B cell (primary cell): Measurements from ENCODE around the gene MAPKBP1. TPM values are rescaled to one million over a fixed set of nuclear protein-coding genes. Genes with fewer than 3 reads are reported as not detected.

Experiments used
- ATAC-seq: fragments of 200-7000 bp; cut with Tn5 transposase; one replicate; pipeline ENCODE4 v1.10.0; 2021; ENCODE audit warnings: low read depth, mild to moderate bottlenecking, moderate number of reproducible peaks, moderate library complexity
- CTCF ChIA-PET: fragments of 350-600 bp; sonication (Branson Sonifier 250); formaldehyde crosslinking; loops from one replicate; lab custom pipeline; 2021; ENCODE audit warnings: antibody characterized with exemption, inconsistent platforms; lab: Charles Lee
- POLR2A ChIA-PET: fragments of 350-600 bp; sonication (Branson Sonifier 250); formaldehyde crosslinking; loops from one replicate; lab custom pipeline; 2021; ENCODE audit warnings: antibody characterized with exemption; lab: Charles Lee
- DNase-seq: peaks from one replicate; pipeline ENCODE4 v3.0.0; 2013
- H2AFZ ChIP-seq: 2 replicates; pipeline ENCODE4 v1.6.1; 2012; ENCODE audit warnings: mild to moderate bottlenecking, low read depth, low read length; ENCODE audit not compliant: insufficient read depth, poor library complexity, severe bottlenecking
- H3K27ac ChIP-seq, 2 donors: 1 replicate in 1 of 2; 2 replicates in 1 of 2; pipeline ENCODE4 v1.5.1; 2012 to 2013; ENCODE audit warnings: low read length in 2 of 2, mild to moderate bottlenecking in 2 of 2, moderate library complexity in 1 of 2
- H3K27me3 ChIP-seq, 4 experiments: fragments of 200-600 bp in 1 of 4; sonication (generic) in 1 of 4; replicated peaks in 1 of 4; 1 replicate in 2 of 4; 2 replicates in 2 of 4; pipeline versions ENCODE4 v1.6.1 to v1.7.0; 2013 to 2016; ENCODE audit warnings: low read length in 3 of 4, mild to moderate bottlenecking in 2 of 4, mixed read lengths in 1 of 4, moderate library complexity in 1 of 4; ENCODE audit not compliant: insufficient read depth in 4 of 4, control insufficient read depth in 3 of 4; ENCODE audit errors: control extremely low read depth in 1 of 4
- H3K36me3 ChIP-seq, 2 experiments: replicated peaks in 1 of 2; 1 replicate in 1 of 2; 2 replicates in 1 of 2; pipeline versions ENCODE4 v1.6.1 to v1.7.1; 2013; ENCODE audit warnings: low read length in 1 of 2; ENCODE audit not compliant: insufficient read depth in 2 of 2, control insufficient read depth in 1 of 2; ENCODE audit errors: control extremely low read depth in 1 of 2, extremely low read depth in 1 of 2
- H3K4me1 ChIP-seq, 2 donors: fragments of 200-600 bp in 1 of 2; sonication (generic) in 1 of 2; 1 replicate in 1 of 2; 2 replicates in 1 of 2; pipeline versions ENCODE4 v1.5.1 to v1.6.1; 2013 to 2017; ENCODE audit warnings: low read length in 2 of 2; ENCODE audit not compliant: control insufficient read depth in 2 of 2, insufficient read depth in 2 of 2
- H3K4me2 ChIP-seq: replicated peaks from 2 replicates; pipeline ENCODE3; 2012; ENCODE audit warnings: mild to moderate bottlenecking, low read depth, low read length; ENCODE audit not compliant: poor library complexity, severe bottlenecking
- H3K4me3 ChIP-seq, 5 experiments: fragments of 200-600 bp in 1 of 5; sonication (generic) in 1 of 5; 1 replicate in 3 of 5; 2 replicates in 2 of 5; pipeline versions ENCODE4 v1.5.1 to v1.7.0; 2011 to 2016; ENCODE audit warnings: low read length in 4 of 5, mild to moderate bottlenecking in 4 of 5, low read depth in 2 of 5, control low read depth in 1 of 5, moderate library complexity in 1 of 5; ENCODE audit not compliant: insufficient read depth in 1 of 5; ENCODE audit errors: control extremely low read depth in 1 of 5, extremely low read depth in 1 of 5
- H3K79me2 ChIP-seq: fragments of 200-600 bp; sonication (generic); one replicate; pipeline ENCODE4 v1.6.0; 2016; ENCODE audit warnings: low read length; ENCODE audit not compliant: control insufficient read depth, insufficient read depth
- H3K9ac ChIP-seq: fragments of 200-600 bp; sonication (generic); 2 replicates; pipeline ENCODE4 v1.6.1; 2017; ENCODE audit warnings: mild to moderate bottlenecking, low read length, moderate library complexity
- H3K9me3 ChIP-seq, 3 donors: one replicate each; pipeline versions ENCODE4 v1.6.1 to v1.7.1; 2013; ENCODE audit warnings: low read length in 2 of 3; ENCODE audit not compliant: control insufficient read depth in 2 of 3, insufficient read depth in 1 of 3; ENCODE audit errors: control extremely low read depth in 1 of 3
- H4K20me1 ChIP-seq: 2 replicates; pipeline ENCODE4 v1.6.0; 2012; ENCODE audit warnings: mild to moderate bottlenecking, low read length; ENCODE audit not compliant: insufficient read depth, control insufficient read depth, poor library complexity, severe bottlenecking
- H3K27ac Mint-ChIP-seq: one replicate; pipeline ENCODE4 v1.8.0; 2021; ENCODE audit warnings: mixed read lengths
- H3K27me3 Mint-ChIP-seq: one replicate; pipeline ENCODE4 v1.8.0; 2021; ENCODE audit warnings: mixed read lengths
- H3K4me1 Mint-ChIP-seq: one replicate; pipeline ENCODE4 v1.8.0; 2021; ENCODE audit warnings: mixed read lengths
- H3K4me3 Mint-ChIP-seq: one replicate; pipeline ENCODE4 v1.8.0; 2021; ENCODE audit warnings: mixed read lengths
- H3K9me3 Mint-ChIP-seq: one replicate; pipeline ENCODE4 v1.8.0; 2022; ENCODE audit warnings: mixed read lengths; ENCODE audit not compliant: insufficient read depth
- CTCF ChIP-seq: fragments of 200-600 bp; IDR thresholded peaks from one replicate; pipeline ENCODE4 v1.8.0; 2022; ENCODE audit warnings: antibody characterized with exemption, mild to moderate bottlenecking
- EZH2 ChIP-seq: IDR thresholded peaks from 2 replicates; pipeline ENCODE4 v1.6.1; 2012; ENCODE audit warnings: borderline replicate concordance, low read depth, mild to moderate bottlenecking, moderate library complexity, low read length; ENCODE audit not compliant: insufficient read depth, poor library complexity, severe bottlenecking
- WGBS: methylation state at CpG from one replicate; pipeline ENCODE4 v1.1.5; 2013; ENCODE audit warnings: missing lambda C conversion rate; ENCODE audit not compliant: insufficient coverage; 5-methylcytosine and 5-hydroxymethylcytosine counted together
- intact Hi-C: fragments of 100-400 bp; cut with micrococcal nuclease; formaldehyde crosslinking; loops from one replicate; pipeline ENCODE4 v1.10.0; 2022
- polyA plus RNA-seq: library from polyadenylated mRNA; depleted of rRNA; stranded (reverse); fragments of >200 nt; gene quantifications from 2 replicates; pipeline ENCODE4 v1.2.3, GENCODE V29; 2012
- total RNA-seq, 2 donors: library from RNA; stranded (reverse); fragments of 120-200 nt in 1 of 2; gene quantifications; 1 replicate in 1 of 2; 2 replicates in 1 of 2; pipeline versions ENCODE4 v1.2.3 to v1.2.4, GENCODE V29; 2013 to 2022

Gene MAPKBP1
- total and polyA plus RNA-seq, 2 donors (not counting 1 experiment from before 2014, with no cell fraction given): 14.1 to 59.2 TPM

DNA sequence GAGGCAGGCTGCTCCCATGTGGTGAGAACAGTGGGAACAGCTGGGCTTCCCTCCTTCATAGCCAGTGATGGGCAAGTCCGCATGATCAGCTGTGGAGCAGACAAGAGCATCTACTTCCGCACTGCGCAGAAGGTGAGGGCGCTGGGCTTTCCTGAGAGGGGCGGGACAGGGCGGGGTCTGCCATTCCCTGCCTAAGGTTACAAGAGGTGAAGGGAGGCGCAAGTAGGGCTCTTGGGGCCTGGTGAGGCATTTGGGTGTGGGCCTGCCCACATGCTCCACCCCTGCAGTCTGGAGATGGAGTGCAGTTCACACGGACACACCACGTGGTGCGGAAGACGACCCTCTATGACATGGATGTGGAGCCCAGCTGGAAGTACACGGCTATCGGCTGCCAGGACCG is 43.0 kb downstream of the MAPKBP1 start:
- H3K9me3 ChIP-seq: no peaks in the 10 kb centered on the region
- intact Hi-C loops: no loop called here
- no peaks in the 10 kb centered on the region for H3K9me3 Mint-ChIP-seq
- CTCF ChIA-PET: interaction anchor here (7.1 kb wide), 1 partner anchor 44 kb away, joined by 38 read pairs; the partner anchor contains the start of gene MAPKBP1
- H3K4me3 ChIP-seq: no peak overlapping the region
- H4K20me1 ChIP-seq: no peaks in the 10 kb centered on the region
- DNase-seq (no peak), ATAC-seq (no peak)
- no peak overlapping the region for H2AFZ ChIP-seq
- H3K4me3 Mint-ChIP-seq: no peak overlapping the region
- 97% methylated on average over 14 of the region's 14 CpGs for WGBS
- no peaks in the 10 kb centered on the region for H3K4me1 ChIP-seq
- H3K27ac ChIP-seq: no peak overlapping the region
- no peak for TF ChIP-seq CTCF
- no peak for TF ChIP-seq EZH2
- H3K27me3 Mint-ChIP-seq: no peaks in the 10 kb centered on the region
- H3K4me1 Mint-ChIP-seq: no peaks in the 10 kb centered on the region
- H3K27ac Mint-ChIP-seq: no peak overlapping the region
- POLR2A ChIA-PET: no interaction called here
- H3K9ac ChIP-seq: no peak overlapping the region
- no peaks in the 10 kb centered on the region for H3K79me2 ChIP-seq
- H3K36me3 ChIP-seq: peaks cover 0 to 57% of the 10 kb centered on the region in 2 experiments
- H3K27me3 ChIP-seq: no peaks in the 10 kb centered on the region
- H3K4me2 ChIP-seq: no peak overlapping the region

GRCh38 chr15:41817781-41818180 is 43.5 kb downstream of the MAPKBP1 start:
- no peak for TF ChIP-seq CTCF
- no peak for TF ChIP-seq EZH2
- Histone ChIP-seq H3K9ac (no peak overlapping the region), H3K4me1 (no peaks in the 10 kb centered on the region), H3K27ac (no peak overlapping the region), H3K27me3 (no peaks in the 10 kb centered on the region), H3K79me2 (no peaks in the 10 kb centered on the region), H4K20me1 (no peaks in the 10 kb centered on the region), H3K4me3 (no peak overlapping the region), H3K4me2 (no peak overlapping the region), H2AFZ (no peak overlapping the region), H3K9me3 (no peaks in the 10 kb centered on the region), H3K36me3 (peaks cover 0 to 53% of the 10 kb centered on the region in 2 experiments)
- no peaks in the 10 kb centered on the region for H3K9me3 Mint-ChIP-seq
- intact Hi-C loops: no loop called here
- no peaks in the 10 kb centered on the region for H3K4me1 Mint-ChIP-seq
- WGBS: no CpG with 5 or more reads among the region's 6 CpGs
- POLR2A ChIA-PET: no interaction called here
- ATAC-seq: no peak
- no peak for DNase-seq
- H3K27ac Mint-ChIP-seq: no peak overlapping the region
- no peaks in the 10 kb centered on the region for H3K27me3 Mint-ChIP-seq
- CTCF ChIA-PET: interaction anchor here (1.0 to 7.1 kb wide), 3 partner anchors 9 to 87 kb away, joined by 3 to 38 read pairs (median 4); partner anchors contain the start of gene MAPKBP1
- no peak overlapping the region for H3K4me3 Mint-ChIP-seq
